Ectodermal cell (in vitro differentiated cells): ENCODE results near the gene LMO2.

Experiments
- H3K27ac ChIP-seq: 2 replicates; pipeline ENCODE4 v1.7.0; 2013; ENCODE audit warnings: mild to moderate bottlenecking, low read depth, low read length; ENCODE audit not compliant: insufficient read depth, poor library complexity, severe bottlenecking
- H3K27me3 ChIP-seq: 2 replicates; pipeline ENCODE4 v1.7.0; 2013; ENCODE audit warnings: mild to moderate bottlenecking, low read length; ENCODE audit not compliant: insufficient read depth, control insufficient read depth, poor library complexity, severe bottlenecking
- H3K36me3 ChIP-seq: one replicate; pipeline ENCODE4 v1.7.0; 2013; ENCODE audit warnings: low read length; ENCODE audit not compliant: control insufficient read depth, insufficient read depth
- H3K4me1 ChIP-seq: one replicate; pipeline ENCODE4 v1.7.0; 2013; ENCODE audit warnings: low read length; ENCODE audit not compliant: control insufficient read depth, insufficient read depth
- H3K4me3 ChIP-seq: 2 replicates; pipeline ENCODE4 v1.7.0; 2013; ENCODE audit warnings: low read depth, low read length, control low read depth; ENCODE audit not compliant: insufficient read depth
- H3K9me3 ChIP-seq: 2 replicates; pipeline ENCODE4 v1.7.0; 2013; ENCODE audit warnings: mild to moderate bottlenecking, low read length, moderate library complexity; ENCODE audit not compliant: control insufficient read depth
- WGBS, 2 experiments: methylation state at CpG; one replicate each; pipeline ENCODE4 v1.1.7; 2013; ENCODE audit warnings: missing lambda C conversion rate in 2 of 2; 5-methylcytosine and 5-hydroxymethylcytosine counted together

LMO2 gene

DNA sequence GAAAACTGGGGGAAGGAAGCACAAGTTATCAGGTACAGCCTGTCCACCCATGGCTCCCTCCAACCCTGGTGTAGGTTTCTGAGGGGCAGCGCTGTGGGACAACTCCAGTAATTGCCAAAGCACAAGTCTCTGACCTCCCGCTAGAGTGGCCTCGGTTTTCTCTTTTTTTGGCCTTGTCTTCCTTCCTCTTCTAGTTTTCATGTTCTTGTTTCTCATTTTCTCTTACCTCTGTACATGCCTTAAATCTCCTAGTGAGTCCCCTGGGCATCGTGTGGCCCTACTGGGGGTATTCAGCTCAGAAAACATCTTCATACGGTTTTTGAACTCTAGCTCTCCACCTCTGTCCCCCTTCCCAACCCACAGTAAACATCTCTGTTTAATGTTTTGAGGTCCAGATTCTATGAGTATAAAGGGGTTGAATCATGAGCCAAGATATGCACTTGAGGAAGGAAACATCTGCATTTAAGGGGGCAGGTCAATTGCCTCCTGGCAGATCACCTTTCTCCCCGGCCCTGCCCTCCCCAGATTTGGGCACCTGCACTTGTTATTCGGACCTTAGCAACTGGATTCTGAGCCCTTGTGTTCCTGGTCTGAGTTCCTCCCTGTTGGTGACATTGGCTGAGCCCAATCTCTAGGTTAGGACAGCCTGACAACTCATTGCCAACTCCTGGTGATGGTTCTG lies 8.4 kb upstream of the LMO2 start:
- H3K9me3 ChIP-seq = no peaks in the 10 kb centered on the region
- no peak overlapping the region for H3K4me3 ChIP-seq
- H3K4me1 ChIP-seq = no peaks in the 10 kb centered on the region
- no peaks in the 10 kb centered on the region for H3K27me3 ChIP-seq
- H3K36me3 ChIP-seq = no peaks in the 10 kb centered on the region
- H3K27ac ChIP-seq = no peak overlapping the region
- WGBS, 2 experiments = 91 to 94% methylated on average over 7 of the region's 7 CpGs

DNA sequence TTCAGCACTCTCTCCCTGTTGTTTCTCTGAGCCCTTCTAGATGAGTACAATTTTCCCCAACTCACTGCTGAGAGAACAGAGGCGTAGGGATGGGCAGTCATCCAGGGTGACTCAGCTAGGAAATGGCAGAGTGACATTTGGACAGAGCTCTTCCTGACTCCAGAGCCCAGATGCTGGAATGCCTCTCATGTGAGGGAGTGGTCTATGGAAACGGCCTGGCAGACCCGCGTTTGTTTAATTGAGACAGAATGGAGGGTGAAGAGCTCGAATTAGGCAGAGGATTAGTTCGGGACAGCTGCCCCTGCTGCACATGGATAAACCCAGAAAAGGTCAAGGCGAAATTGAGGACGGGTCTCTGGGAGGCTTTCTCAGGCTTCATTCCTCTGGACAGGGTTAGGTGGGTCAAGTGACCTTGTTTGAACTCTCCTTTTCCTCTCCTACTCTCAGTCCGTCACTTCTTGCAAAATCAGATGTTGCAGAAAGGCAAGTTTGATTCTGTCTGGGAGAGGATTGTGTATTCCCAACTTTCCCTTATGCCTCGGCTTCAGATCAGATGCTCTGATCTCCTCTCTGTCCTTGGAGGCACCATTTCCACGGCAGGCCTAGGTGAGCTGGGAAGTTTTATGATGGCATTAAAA lies 7.6 kb upstream of the LMO2 start:
- no peaks in the 10 kb centered on the region for H3K9me3 ChIP-seq
- WGBS, 2 experiments = 78% methylated on average over 10 to 11 of the region's 11 CpGs
- no peak overlapping the region for H3K27ac ChIP-seq
- no peaks in the 10 kb centered on the region for H3K36me3 ChIP-seq
- H3K4me1 ChIP-seq = no peaks in the 10 kb centered on the region
- H3K4me3 ChIP-seq = no peak overlapping the region
- H3K27me3 ChIP-seq = no peaks in the 10 kb centered on the region

DNA sequence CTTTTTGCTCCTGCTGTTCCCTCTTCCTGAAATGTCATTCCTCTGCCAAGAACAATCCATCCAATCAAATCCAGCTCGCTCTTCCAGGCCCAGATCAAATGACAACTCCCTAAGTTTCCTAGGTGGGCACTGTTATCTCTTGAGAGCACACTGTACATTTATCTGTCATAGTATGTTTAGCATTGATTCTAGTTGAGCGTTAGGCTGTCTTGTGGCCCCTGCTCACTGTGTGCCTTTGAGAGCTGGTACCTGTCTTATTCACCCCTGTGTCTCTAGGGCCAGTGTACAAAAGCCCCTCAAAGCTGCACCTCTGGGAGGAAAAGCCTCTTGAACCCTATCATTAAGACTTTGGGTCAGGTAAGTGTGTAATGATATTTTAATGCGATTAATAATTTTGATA lies 7.1 kb upstream of the LMO2 start:
- Histone ChIP-seq H3K4me3 (no peak overlapping the region), H3K36me3 (no peaks in the 10 kb centered on the region), H3K27ac (no peak overlapping the region), H3K4me1 (no peaks in the 10 kb centered on the region), H3K9me3 (no peaks in the 10 kb centered on the region), H3K27me3 (no peaks in the 10 kb centered on the region)
- 90 to 97% methylated on average over 2 of the region's 3 CpGs for WGBS, 2 experiments

DNA sequence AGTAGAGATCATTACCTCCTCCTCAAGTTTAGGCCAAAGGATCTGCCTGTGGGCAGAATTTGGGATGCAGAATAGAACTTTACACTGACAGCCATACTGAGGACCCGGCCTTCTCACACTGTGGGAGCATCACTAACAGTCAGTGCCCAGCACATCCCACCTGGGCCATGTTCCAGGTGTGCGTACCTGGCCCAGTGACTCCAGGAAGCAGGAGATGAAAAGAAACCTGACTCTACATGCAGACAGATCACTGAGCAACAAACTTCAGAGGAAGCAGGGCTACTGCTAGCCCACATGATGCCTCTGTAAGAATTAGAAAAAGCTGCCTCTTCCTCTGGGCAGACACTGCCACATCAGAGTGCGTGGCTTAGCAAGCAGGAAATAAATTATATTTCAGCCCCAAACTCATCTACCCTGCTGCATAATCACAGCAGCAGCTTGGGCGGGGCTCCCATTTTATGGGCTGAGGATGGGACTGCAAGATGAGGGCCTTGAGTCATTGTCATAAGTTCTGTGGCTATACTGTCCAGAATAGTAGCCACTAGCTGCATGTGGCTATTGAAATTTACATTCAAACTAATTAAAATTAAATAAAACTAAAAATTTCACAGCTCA lies 6.0 kb upstream of the LMO2 start:
- no peak overlapping the region for H3K4me3 ChIP-seq
- H3K9me3 ChIP-seq = no peaks in the 10 kb centered on the region
- 94% methylated on average over 4 of the region's 4 CpGs for WGBS, 2 experiments
- no peak overlapping the region for H3K27ac ChIP-seq
- H3K36me3 ChIP-seq = no peaks in the 10 kb centered on the region
- H3K27me3 ChIP-seq = no peaks in the 10 kb centered on the region
- H3K4me1 ChIP-seq = no peaks in the 10 kb centered on the region

DNA sequence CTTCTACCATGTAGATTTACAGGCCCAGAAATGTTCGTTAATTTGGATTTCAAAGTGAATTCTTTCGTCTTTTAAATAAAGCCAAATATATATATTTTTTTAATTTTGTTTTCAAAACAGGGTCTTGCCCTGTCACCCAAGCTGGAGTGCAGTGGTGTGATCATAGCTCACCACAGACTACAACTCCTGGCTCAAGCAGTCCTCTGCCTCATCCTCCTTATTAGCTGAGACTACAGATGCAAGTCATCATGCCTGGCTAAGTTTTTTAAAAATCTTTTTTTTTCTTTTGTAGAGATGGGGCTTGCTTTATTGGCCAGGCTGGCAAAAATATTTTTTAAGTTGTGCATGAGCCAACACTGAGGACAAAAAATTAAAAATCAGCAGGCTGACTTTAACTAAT lies 5.0 kb upstream of the LMO2 start:
- H3K27me3 ChIP-seq = no peaks in the 10 kb centered on the region
- WGBS, 2 experiments = 93 to 100% methylated on average over 1 to 2 of the region's 2 CpGs
- H3K36me3 ChIP-seq = no peaks in the 10 kb centered on the region
- no peaks in the 10 kb centered on the region for H3K9me3 ChIP-seq
- no peak overlapping the region for H3K4me3 ChIP-seq
- no peak overlapping the region for H3K27ac ChIP-seq
- H3K4me1 ChIP-seq = peaks cover 4% of the 10 kb centered on the region

DNA sequence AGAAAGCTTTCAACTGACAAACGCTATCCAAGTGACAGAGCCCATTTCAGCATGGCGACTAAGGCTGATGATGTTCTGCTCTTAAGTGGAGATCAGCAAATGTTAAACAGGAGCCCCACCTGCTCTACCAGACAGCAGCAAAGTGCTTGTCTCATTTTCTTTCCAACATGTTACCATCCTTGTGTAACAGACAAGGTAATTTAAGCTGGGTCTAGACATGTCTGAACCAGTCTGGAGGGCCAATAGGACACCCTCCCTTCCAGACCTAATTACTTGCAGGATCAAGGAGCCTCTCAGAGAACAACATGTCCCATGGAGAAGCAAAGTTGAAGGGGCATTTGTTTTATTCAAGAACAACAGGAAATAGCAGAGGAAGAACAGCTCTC lies 3.9 kb upstream of the LMO2 start:
- Histone ChIP-seq H3K27me3 (no peaks in the 10 kb centered on the region), H3K4me3 (no peak overlapping the region), H3K9me3 (no peaks in the 10 kb centered on the region), H3K4me1 (peaks cover 8% of the 10 kb centered on the region), H3K27ac (no peak overlapping the region), H3K36me3 (no peaks in the 10 kb centered on the region)
- 88 to 89% methylated on average over 2 of the region's 2 CpGs for WGBS, 2 experiments

DNA sequence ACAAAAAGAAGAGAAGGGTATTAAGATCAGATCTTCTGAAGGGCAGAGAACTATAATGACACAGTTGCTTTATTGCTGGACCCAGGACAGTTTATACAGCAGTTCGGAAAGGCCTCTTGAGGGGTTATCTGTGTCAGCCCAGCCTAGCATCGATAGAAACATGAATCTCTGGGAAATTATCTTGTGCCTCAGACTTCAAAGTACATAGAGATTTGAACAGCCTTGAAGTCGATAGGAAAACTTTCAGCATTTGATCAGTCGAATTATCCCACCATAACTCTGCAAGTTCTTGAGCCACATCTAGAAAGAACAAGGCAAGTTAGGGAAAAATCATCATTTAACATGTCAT lies 2.5 kb upstream of the LMO2 start:
- H3K9me3 ChIP-seq = no peaks in the 10 kb centered on the region
- H3K4me1 ChIP-seq = peaks cover 8% of the 10 kb centered on the region
- H3K4me3 ChIP-seq = no peak overlapping the region
- 93 to 94% methylated on average over 4 of the region's 4 CpGs for WGBS, 2 experiments
- no peak overlapping the region for H3K27ac ChIP-seq
- H3K36me3 ChIP-seq = no peaks in the 10 kb centered on the region
- no peaks in the 10 kb centered on the region for H3K27me3 ChIP-seq

DNA sequence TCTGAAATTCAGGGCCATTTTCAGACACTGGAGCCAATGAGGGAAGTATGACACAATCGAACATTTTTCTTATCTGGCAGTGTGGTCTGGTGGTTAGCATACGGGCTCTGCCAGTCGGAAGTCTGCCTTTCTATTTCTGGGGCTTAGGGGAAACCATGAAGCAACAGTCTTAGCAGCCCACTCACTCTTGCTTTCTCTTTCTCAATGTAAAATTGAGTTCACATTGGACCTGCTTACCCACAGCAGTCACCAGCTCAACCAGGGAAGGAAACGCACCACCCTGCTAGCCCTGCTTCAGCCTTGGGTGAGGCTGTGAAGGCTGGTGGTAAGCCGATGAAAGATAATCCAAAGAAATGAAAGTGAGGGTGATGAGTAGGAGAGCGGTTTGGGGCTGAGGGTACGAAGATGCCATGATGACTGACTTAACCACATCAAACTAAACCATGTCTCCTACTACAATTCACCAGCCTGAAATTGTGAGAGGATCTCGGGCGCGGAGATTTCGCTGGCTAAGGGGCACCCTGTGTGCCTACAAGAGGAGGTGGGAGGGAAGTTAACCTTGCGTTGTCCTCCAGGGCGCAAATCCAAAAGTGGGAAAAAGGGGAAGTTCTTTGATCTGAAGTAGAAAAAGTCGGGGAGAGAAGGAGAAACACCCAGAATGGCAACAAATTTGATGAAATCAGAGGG lies 2.0 kb upstream of the LMO2 start:
- H3K9me3 ChIP-seq = no peaks in the 10 kb centered on the region
- no peak overlapping the region for H3K27ac ChIP-seq
- peaks cover 8% of the 10 kb centered on the region for H3K4me1 ChIP-seq
- WGBS, 2 experiments = 91 to 92% methylated on average over 12 to 13 of the region's 14 CpGs
- no peaks in the 10 kb centered on the region for H3K27me3 ChIP-seq
- H3K36me3 ChIP-seq = no peaks in the 10 kb centered on the region
- H3K4me3 ChIP-seq = no peak overlapping the region

DNA sequence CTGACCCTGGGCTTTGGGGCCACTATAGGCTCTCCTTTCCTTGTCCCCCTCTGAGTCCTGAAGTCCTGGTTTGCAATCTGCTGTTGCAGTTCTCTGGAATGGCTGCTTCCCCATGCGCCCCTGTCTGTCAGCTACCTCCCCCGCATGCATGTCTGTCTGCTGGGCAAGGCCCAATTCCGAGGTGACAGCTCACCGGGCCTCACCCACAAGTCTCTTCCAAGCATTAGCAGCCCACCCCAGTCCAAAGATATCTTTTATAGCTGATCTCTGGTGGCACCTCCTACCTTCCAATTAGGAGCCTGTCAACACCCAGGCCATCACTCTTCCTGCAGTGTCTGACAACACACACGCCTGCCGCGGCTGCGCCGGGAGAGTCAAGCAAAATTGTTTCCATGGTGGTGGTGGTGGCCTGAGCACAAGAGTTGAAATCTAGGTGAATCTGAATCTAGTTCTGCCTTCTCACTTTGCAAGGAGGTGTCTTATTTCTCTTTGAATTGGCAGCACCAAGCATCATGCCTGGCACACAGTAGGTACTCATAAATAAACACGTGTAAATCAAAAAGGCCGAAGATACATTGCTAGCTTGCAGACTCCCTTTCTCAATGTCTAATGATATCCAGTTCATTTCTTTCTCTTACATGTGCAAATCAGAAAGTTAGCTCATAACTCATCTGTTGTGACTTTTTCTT lies 1.2 kb upstream of the LMO2 start:
- no peaks in the 10 kb centered on the region for H3K36me3 ChIP-seq
- no peak overlapping the region for H3K27ac ChIP-seq
- H3K27me3 ChIP-seq = no peaks in the 10 kb centered on the region
- H3K4me1 ChIP-seq = peaks cover 8% of the 10 kb centered on the region
- H3K4me3 ChIP-seq = no peak overlapping the region
- H3K9me3 ChIP-seq = no peaks in the 10 kb centered on the region
- WGBS, 2 experiments = 91 to 92% methylated on average over 11 of the region's 11 CpGs
